GM19395 (cell line): ENCODE data around the gene THAP10.

Source experiments
- ATAC-seq: cut with Tn5 transposase; IDR thresholded peaks from one replicate; pipeline ENCODE4 v1.9.1; 2021; ENCODE audit warnings: mild to moderate bottlenecking, moderate library complexity; ENCODE audit not compliant: unreplicated experiment

Gene THAP10

DNA sequence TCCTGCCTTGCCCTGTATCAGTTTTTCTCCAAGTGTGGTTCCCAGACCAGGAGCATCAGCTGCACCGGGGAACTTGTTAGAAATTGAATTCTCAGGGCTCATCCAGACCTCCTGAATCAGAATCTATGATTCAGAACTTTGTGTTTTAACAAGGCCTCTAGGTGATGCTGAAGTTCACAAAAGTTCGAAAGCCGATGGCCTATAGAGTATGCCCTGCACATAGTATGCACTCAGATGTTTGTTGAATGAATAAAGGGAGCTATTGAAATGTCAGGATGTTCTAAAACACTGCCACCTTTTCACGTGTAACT is 37.6 kb downstream of the THAP10 start:
- no peak for ATAC-seq

DNA sequence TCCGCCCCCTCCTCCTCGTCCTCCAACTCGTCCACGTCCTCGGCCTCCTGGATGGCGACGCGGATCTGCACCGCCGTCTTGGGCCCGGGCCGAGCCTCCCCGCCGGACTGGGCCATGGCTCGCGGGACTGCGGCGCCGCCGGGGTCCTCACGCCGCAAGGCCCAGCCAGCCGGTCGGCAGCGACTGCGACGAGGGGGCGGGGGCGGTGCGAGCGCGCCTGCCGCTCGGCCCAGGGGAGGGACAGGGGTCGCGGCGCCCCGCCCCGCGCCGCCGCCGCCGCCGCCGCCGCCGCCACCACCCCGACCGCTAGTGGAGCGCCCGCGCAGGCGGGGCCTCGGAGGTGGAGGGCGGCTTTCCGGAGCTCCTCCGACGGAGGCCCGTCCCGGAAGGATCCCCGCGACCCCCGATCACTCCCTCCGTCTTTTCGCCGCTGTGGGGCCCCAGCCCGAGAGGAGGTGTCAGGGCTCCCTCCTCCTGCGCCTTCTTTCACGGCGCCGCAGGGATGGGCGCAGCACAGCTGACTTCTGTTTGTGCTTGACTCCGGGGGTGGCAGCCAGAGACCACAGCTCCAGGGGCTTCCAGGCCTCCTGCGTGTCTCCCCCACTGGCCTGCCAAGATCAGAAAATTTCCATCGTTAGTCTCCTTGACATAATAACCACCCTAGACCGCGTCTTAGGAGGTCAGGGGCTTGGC is 38.1 kb downstream of the THAP10 start, which contains the start of gene LARP6:
LARP6 (minus strand) TSS at position 185 of the 693 bp plus-strand sequence; CDS start at position 116, 69 bp downstream.
- ATAC-seq, result no peak

- ATAC-seq, result no peak
Measured at GRCh38 chr15:70853318-70853972, 38.8 kb downstream of the THAP10 start.

- no peak for ATAC-seq
Measured at GRCh38 chr15:70852501-70853317, 39.5 kb downstream of the THAP10 start.

- no peak for ATAC-seq
Measured at GRCh38 chr15:70851889-70852288, 40.3 kb downstream of the THAP10 start.

GRCh38 chr15:70845602-70846360 is 46.5 kb downstream of the THAP10 start:
- no peak for ATAC-seq

GRCh38 chr15:70837476-70837875 is 54.8 kb downstream of the THAP10 start:
- ATAC-seq, result no peak

GRCh38 chr15:70835841-70836240 is 56.4 kb downstream of the THAP10 start:
- no peak for ATAC-seq

DNA sequence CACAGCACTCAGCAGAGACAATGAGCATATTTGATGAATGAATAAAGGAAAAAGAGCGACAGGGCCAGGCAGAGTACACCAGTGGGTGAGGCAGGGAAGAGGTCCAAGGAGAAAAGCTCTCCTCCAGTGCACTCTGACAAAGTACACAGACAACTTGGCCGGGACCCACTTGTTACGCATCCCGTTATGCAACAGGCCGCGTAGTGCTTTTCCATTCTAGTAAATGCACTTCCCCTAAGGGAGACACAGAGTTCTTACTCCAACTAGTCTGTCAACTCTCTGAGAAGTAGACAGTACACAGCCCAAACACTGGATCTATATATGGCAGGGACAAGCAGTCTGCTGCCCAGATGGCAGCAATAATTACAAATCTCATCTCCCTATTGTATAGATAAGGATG is 56.8 kb downstream of the THAP10 start:
- ATAC-seq, result no peak

DNA sequence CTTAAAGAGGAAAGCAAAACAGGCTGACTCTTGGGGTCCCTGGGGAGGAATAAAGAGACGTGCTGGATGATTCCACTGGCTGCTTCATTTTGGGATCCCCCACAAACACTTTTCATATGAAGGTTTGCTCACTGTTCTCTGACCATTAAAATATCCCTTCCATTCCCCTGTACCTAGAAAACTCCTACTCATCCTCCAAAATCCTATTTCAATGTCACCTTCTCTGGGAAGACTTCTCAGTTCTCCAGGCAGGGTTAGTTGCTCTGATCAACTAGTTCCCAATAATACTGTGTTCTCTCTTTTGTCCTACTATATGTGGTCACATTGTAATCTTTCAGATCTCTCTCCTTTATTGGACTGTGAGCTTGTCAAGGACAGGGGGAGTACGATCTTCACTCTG is 57.2 kb downstream of the THAP10 start:
- no peak for ATAC-seq

GRCh38 chr15:70833861-70834765 is 58.1 kb downstream of the THAP10 start:
- ATAC-seq, result no peak

DNA sequence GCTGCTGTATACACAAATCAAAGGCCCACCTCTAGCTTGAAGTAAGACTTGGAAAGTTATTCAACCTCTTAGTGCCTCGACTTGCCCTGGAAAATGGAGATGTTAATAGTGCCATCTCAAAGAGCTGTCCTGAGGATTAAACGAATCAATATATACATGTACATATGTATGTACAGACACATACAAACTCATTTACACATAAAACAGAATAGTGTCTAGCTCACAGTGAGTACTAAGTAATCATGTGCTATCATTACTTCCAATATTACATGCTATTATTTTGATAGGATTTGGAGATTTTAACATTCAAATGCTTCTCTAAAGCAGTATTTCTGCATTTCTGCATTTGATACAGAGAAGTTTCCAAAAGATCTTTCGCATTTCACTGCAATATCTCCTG is 58.8 kb downstream of the THAP10 start:
- no peak for ATAC-seq

GRCh38 chr15:70832176-70832575 is 60.1 kb downstream of the THAP10 start:
- ATAC-seq, result no peak
